WTC11 (cell line): ENCODE results near the gene C3orf18. TPM values are rescaled to one million over a fixed set of nuclear protein-coding genes. Genes with fewer than 3 reads are reported as not detected.

Experiments
- ATAC-seq: fragments of 200-7000 bp; cut with Tn5 transposase; 2 replicates; pipeline ENCODE4 v1.10.0; 2021; ENCODE audit warnings: mild to moderate bottlenecking, moderate library complexity
- CTCF ChIA-PET: fragments of 300-600 bp; sonication (Branson Sonifier 250); formaldehyde crosslinking; loops from one replicate; lab custom pipeline; 2021; ENCODE audit warnings: antibody characterized with exemption; lab: Charles Lee
- POLR2A ChIA-PET: fragments of 350-600 bp; sonication (Branson Sonifier 250); formaldehyde crosslinking; loops from one replicate; lab custom pipeline; 2021; ENCODE audit warnings: antibody characterized with exemption; lab: Charles Lee
- DNase-seq: peaks from one replicate; pipeline ENCODE4 v3.0.0; 2021; ENCODE audit warnings: low spot score
- H3K27ac Mint-ChIP-seq: 2 replicates; pipeline ENCODE4 v1.8.0; 2021; ENCODE audit warnings: mixed read lengths
- H3K27me3 Mint-ChIP-seq: 2 replicates; pipeline ENCODE4 v1.8.0; 2021; ENCODE audit warnings: low read depth, mild to moderate bottlenecking, moderate library complexity, mixed read lengths
- H3K36me3 Mint-ChIP-seq: 2 replicates; pipeline ENCODE4 v1.8.0; 2021; ENCODE audit warnings: mixed read lengths
- H3K4me1 Mint-ChIP-seq: 2 replicates; pipeline ENCODE4 v1.8.0; 2022; ENCODE audit warnings: mixed read lengths
- H3K4me3 Mint-ChIP-seq: 2 replicates; pipeline ENCODE4 v1.8.0; 2021; ENCODE audit warnings: mild to moderate bottlenecking, moderate library complexity, mixed read lengths
- H3K9me3 Mint-ChIP-seq: 2 replicates; pipeline ENCODE4 v1.8.0; 2021; ENCODE audit warnings: mixed read lengths
- CBFB ChIP-seq: sonication (generic); formaldehyde crosslinking; IDR thresholded peaks from 2 replicates; pipeline ENCODE4 v1.8.1; 2022; ENCODE audit warnings: mild to moderate bottlenecking, low read depth, missing genetic modification reagents
- CREB1 ChIP-seq: sonication (generic); formaldehyde crosslinking; IDR thresholded peaks from 2 replicates; pipeline ENCODE4 v1.8.0; 2023; ENCODE audit warnings: mild to moderate bottlenecking, missing genetic modification reagents
- ESRRA ChIP-seq: sonication (generic); formaldehyde crosslinking; IDR thresholded peaks from 2 replicates; pipeline ENCODE4 v1.8.1; 2022; ENCODE audit warnings: mild to moderate bottlenecking, missing genetic modification reagents, borderline replicate concordance
- GABPB1 ChIP-seq: sonication (generic); formaldehyde crosslinking; IDR thresholded peaks from 2 replicates; pipeline ENCODE4 v1.8.1; 2023; ENCODE audit warnings: mild to moderate bottlenecking, missing genetic modification reagents
- JAZF1 ChIP-seq: fragments of 250-450 bp; sonication (Bioruptor Pico); IDR thresholded peaks from 2 replicates; pipeline ENCODE4 v1.9.0; 2021; ENCODE audit warnings: moderate library complexity, mild to moderate bottlenecking, inconsistent platforms
- MXD4 ChIP-seq: fragments of 250-450 bp; sonication (Bioruptor Pico); IDR thresholded peaks from 2 replicates; pipeline ENCODE4 v1.8.0; 2021; ENCODE audit warnings: mild to moderate bottlenecking, moderate library complexity, borderline replicate concordance
- SMAD3 ChIP-seq: sonication (generic); formaldehyde crosslinking; IDR thresholded peaks from 2 replicates; pipeline ENCODE4 v1.8.0; 2022; ENCODE audit warnings: missing genetic modification reagents, mild to moderate bottlenecking, borderline replicate concordance
- TEAD1 ChIP-seq: sonication (generic); formaldehyde crosslinking; IDR thresholded peaks from 2 replicates; pipeline ENCODE4 v1.8.0; 2022; ENCODE audit warnings: mild to moderate bottlenecking, missing genetic modification reagents
- TEAD4 ChIP-seq: sonication (generic); formaldehyde crosslinking; IDR thresholded peaks from 2 replicates; pipeline ENCODE4 v1.8.0; 2022; ENCODE audit warnings: mild to moderate bottlenecking, missing genetic modification reagents
- ZBTB21 ChIP-seq: sonication (generic); formaldehyde crosslinking; IDR thresholded peaks from 2 replicates; pipeline ENCODE4 v1.8.1; 2023; ENCODE audit warnings: mild to moderate bottlenecking, missing genetic modification reagents, borderline replicate concordance
- ZNF219 ChIP-seq: sonication (generic); formaldehyde crosslinking; IDR thresholded peaks from 2 replicates; pipeline ENCODE4 v1.8.0; 2023; ENCODE audit warnings: missing genetic modification reagents, mild to moderate bottlenecking, borderline replicate concordance
- ZNF317 ChIP-seq: sonication (generic); formaldehyde crosslinking; IDR thresholded peaks from 2 replicates; pipeline ENCODE4 v1.8.1; 2023; ENCODE audit warnings: low read depth, mild to moderate bottlenecking, moderate library complexity, missing genetic modification reagents, borderline replicate concordance
- ZNF396 ChIP-seq: fragments of 250-450 bp; sonication (Bioruptor Pico); IDR thresholded peaks from 2 replicates; pipeline ENCODE4 v1.8.0; 2021; ENCODE audit warnings: mild to moderate bottlenecking, moderate library complexity, borderline replicate concordance
- ZNF416 ChIP-seq: fragments of 250-450 bp; sonication (Bioruptor Pico); IDR thresholded peaks from 2 replicates; pipeline ENCODE4 v1.9.0; 2021; ENCODE audit warnings: mild to moderate bottlenecking, inconsistent platforms
- total RNA-seq: library from RNA; stranded (reverse); gene quantifications from 3 replicates; pipeline ENCODE4 v1.2.3, GENCODE V29; 2021
- TF ChIP-seq, protein P1 (sequence below): fragments of 250-450 bp; sonication (Bioruptor Pico); IDR thresholded peaks from 2 replicates; pipeline ENCODE4 v1.9.0; 2021; ENCODE audit warnings: mild to moderate bottlenecking, borderline replicate concordance
- TF ChIP-seq, protein P2 (sequence below): sonication (generic); formaldehyde crosslinking; IDR thresholded peaks from 2 replicates; pipeline ENCODE4 v1.8.0; 2022; ENCODE audit warnings: mild to moderate bottlenecking, missing genetic modification reagents
- TF ChIP-seq, protein P3 (sequence below): fragments of 250-450 bp; sonication (Bioruptor Pico); conservative IDR thresholded peaks from 2 replicates; pipeline ENCODE4 v1.9.0; 2021; ENCODE audit warnings: mild to moderate bottlenecking
- TF ChIP-seq, protein P4 (sequence below): sonication (generic); formaldehyde crosslinking; IDR thresholded peaks from 2 replicates; pipeline ENCODE4 v1.8.0; 2023; ENCODE audit warnings: missing genetic modification reagents
- TF ChIP-seq, protein P5 (sequence below): sonication (generic); formaldehyde crosslinking; IDR thresholded peaks from 2 replicates; pipeline ENCODE4 v1.8.1; 2023; ENCODE audit warnings: mild to moderate bottlenecking, moderate library complexity, missing genetic modification reagents

C3orf18 gene
- total RNA-seq, 1 experiment from 2014 or later = 12.1 TPM

DNA sequence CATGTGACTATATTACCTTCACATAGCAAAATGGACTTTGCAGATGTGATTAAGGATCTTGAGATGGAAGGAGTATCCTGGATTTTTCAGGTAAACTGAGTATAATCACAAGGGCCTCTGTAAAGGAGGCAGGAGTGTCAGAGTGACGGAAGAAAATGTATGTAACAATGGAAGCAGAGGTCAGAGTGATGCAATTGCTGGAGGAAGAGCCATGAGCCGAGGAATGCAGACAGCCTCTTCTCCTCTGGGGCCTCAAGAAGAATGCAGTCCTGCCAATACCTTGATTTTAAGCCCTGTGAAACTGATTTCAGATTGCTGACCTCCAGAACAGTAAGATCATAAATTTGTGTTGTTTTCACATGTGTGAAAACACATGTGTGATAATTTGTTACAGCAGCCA, 16.8 kb upstream of the C3orf18 start:
- Mint-ChIP-seq H3K9me3 (no peaks in the 10 kb centered on the region), H3K4me3 (no peak overlapping the region)
- POLR2A ChIA-PET = no interaction called here
- TF ChIP-seq GABPB1 = peak; percentile 73
- TF ChIP-seq CREB1 = no peak
- TF ChIP-seq, protein P1, sequence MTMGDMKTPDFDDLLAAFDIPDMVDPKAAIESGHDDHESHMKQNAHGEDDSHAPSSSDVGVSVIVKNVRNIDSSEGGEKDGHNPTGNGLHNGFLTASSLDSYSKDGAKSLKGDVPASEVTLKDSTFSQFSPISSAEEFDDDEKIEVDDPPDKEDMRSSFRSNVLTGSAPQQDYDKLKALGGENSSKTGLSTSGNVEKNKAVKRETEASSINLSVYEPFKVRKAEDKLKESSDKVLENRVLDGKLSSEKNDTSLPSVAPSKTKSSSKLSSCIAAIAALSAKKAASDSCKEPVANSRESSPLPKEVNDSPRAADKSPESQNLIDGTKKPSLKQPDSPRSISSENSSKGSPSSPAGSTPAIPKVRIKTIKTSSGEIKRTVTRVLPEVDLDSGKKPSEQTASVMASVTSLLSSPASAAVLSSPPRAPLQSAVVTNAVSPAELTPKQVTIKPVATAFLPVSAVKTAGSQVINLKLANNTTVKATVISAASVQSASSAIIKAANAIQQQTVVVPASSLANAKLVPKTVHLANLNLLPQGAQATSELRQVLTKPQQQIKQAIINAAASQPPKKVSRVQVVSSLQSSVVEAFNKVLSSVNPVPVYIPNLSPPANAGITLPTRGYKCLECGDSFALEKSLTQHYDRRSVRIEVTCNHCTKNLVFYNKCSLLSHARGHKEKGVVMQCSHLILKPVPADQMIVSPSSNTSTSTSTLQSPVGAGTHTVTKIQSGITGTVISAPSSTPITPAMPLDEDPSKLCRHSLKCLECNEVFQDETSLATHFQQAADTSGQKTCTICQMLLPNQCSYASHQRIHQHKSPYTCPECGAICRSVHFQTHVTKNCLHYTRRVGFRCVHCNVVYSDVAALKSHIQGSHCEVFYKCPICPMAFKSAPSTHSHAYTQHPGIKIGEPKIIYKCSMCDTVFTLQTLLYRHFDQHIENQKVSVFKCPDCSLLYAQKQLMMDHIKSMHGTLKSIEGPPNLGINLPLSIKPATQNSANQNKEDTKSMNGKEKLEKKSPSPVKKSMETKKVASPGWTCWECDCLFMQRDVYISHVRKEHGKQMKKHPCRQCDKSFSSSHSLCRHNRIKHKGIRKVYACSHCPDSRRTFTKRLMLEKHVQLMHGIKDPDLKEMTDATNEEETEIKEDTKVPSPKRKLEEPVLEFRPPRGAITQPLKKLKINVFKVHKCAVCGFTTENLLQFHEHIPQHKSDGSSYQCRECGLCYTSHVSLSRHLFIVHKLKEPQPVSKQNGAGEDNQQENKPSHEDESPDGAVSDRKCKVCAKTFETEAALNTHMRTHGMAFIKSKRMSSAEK (CRISPR knock-in tag) = no peak
- TF ChIP-seq, all 79 proteins: peak for 1
- H3K36me3 Mint-ChIP-seq = no peaks in the 10 kb centered on the region
- DNase-seq (no peak), ATAC-seq (no peak)
- CTCF ChIA-PET = no interaction called here
- peak overlapping the region; percentile 10; the same call in 1 of the 2 replicates for H3K27ac Mint-ChIP-seq
- H3K27me3 Mint-ChIP-seq = peaks cover 3% of the 10 kb centered on the region; the same call in 1 of the 2 replicates
- no peaks in the 10 kb centered on the region for H3K4me1 Mint-ChIP-seq

DNA sequence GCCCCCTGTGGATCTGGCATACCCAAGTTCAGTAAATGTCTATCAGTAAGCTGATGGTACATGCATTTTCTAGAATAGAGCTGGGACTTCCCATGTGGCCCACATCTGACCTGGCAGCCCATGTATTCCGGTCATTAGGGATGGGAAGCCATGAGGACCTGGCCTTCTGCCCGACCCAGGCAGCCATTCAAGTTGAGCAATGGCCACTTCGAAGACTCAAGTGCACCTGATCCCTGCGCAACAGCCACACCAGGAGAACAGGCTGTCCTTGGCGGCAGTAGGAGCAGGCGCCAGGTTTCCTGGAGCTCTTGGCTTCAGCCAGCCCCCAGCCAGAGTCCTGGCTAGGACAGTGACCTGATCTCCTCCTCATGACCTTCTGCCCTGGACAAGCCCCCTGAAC, 16.4 kb upstream of the C3orf18 start:
- TF ChIP-seq, protein P2, sequence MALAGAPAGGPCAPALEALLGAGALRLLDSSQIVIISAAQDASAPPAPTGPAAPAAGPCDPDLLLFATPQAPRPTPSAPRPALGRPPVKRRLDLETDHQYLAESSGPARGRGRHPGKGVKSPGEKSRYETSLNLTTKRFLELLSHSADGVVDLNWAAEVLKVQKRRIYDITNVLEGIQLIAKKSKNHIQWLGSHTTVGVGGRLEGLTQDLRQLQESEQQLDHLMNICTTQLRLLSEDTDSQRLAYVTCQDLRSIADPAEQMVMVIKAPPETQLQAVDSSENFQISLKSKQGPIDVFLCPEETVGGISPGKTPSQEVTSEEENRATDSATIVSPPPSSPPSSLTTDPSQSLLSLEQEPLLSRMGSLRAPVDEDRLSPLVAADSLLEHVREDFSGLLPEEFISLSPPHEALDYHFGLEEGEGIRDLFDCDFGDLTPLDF (CRISPR knock-in tag) = no peak
- no peak for TF ChIP-seq ZNF396
- TF ChIP-seq ESRRA (CRISPR knock-in tag) = no peak
- no peak for TF ChIP-seq TEAD4 (CRISPR knock-in tag)
- TF ChIP-seq TEAD1 (CRISPR knock-in tag) = no peak
- TF ChIP-seq, protein P3, sequence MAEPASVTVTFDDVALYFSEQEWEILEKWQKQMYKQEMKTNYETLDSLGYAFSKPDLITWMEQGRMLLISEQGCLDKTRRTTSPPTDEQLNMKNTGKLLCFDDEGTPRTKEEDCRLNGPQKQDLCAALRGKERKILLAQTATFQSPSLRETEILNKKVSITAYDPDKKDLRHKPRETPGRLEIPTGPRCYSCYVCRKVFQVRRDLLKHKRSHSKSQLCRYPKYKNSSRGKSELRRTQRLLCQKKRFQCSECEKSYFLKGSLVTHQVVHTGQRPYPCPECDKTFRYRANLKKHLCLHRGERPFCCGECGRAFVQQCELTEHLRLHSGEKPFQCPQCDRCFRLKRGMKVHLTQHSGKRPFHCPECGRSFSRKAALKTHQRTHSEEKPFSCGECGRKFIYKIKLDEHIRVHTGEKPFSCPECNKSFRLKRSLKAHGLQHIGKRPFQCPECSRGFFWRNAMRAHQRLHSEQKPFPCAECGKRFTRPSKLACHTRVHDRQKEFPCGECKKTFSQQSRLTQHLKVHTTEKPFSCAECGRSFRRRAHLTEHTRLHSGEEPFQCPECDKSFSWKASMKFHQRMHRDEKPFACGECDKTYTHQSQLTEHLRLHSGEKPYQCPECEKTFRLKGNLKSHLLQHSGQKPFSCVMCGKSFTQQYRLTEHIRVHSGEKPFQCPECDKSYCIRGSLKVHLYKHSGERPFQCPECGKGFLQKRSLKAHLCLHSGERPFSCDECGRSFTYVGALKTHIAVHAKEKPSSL (CRISPR knock-in tag) = no peak
- TF ChIP-seq CBFB (CRISPR knock-in tag) = no peak
- TF ChIP-seq ZBTB21 (CRISPR knock-in tag) = no peak
- H3K9me3 Mint-ChIP-seq = no peaks in the 10 kb centered on the region
- DNase-seq (no peak), ATAC-seq (no peak)
- H3K4me3 Mint-ChIP-seq = no peak overlapping the region
- peak overlapping the region; percentile 10; the same call in 1 of the 2 replicates for H3K27ac Mint-ChIP-seq
- no peaks in the 10 kb centered on the region for H3K36me3 Mint-ChIP-seq
- no peaks in the 10 kb centered on the region for H3K4me1 Mint-ChIP-seq
- H3K27me3 Mint-ChIP-seq = peaks cover 3% of the 10 kb centered on the region; the same call in 1 of the 2 replicates
- POLR2A ChIA-PET = no interaction called here
- CTCF ChIA-PET = interaction anchor here (1.0 kb wide), 1 partner anchor 28 kb away, joined by 4 read pairs; the partner anchor contains the start of gene CISH

DNA sequence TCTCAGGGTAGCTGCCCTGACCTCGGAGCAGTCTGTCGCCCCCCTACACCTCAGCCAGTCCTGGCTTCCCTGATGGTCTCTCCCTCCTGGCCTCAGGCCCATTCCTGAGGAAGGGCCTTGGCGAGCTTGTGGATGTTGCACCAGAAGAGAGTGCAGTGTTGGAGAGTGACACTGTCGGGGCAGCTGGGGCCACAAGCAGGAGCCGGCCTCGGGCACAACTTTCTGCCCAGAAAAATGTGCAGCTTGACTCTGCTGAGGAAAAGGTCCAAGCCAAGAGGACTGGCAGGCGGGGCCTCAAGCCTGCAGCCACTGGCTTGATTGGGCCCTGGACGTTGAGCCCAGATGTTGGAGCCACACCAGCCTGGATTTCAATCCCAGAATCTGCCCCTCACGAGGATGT, 14.5 kb upstream of the C3orf18 start:
- ChIA-PET POLR2A (no interaction called here), CTCF (interaction anchor here (0.5 to 2.4 kb wide), 3 partner anchors 9 to 563 kb away, joined by 3 to 9 read pairs (median 5); partner anchors contain the start of gene CISH)
- ATAC-seq (no peak), DNase-seq (no peak)
- H3K4me1 Mint-ChIP-seq = no peaks in the 10 kb centered on the region
- no peaks in the 10 kb centered on the region for H3K36me3 Mint-ChIP-seq
- H3K9me3 Mint-ChIP-seq = no peaks in the 10 kb centered on the region
- H3K27me3 Mint-ChIP-seq = no peaks in the 10 kb centered on the region
- no peak overlapping the region for H3K4me3 Mint-ChIP-seq
- no peak overlapping the region; the same call in 1 of the 2 replicates for H3K27ac Mint-ChIP-seq
- TF ChIP-seq MXD4 (no peak), ZNF219 (CRISPR knock-in tag) (no peak), ZNF416 (CRISPR knock-in tag) (no peak), ZNF317 (CRISPR knock-in tag) (no peak), JAZF1 (no peak), SMAD3 (CRISPR knock-in tag) (no peak)
- TF ChIP-seq, protein P4, sequence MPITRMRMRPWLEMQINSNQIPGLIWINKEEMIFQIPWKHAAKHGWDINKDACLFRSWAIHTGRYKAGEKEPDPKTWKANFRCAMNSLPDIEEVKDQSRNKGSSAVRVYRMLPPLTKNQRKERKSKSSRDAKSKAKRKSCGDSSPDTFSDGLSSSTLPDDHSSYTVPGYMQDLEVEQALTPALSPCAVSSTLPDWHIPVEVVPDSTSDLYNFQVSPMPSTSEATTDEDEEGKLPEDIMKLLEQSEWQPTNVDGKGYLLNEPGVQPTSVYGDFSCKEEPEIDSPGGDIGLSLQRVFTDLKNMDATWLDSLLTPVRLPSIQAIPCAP (CRISPR knock-in tag) = no peak
- TF ChIP-seq, protein P5, sequence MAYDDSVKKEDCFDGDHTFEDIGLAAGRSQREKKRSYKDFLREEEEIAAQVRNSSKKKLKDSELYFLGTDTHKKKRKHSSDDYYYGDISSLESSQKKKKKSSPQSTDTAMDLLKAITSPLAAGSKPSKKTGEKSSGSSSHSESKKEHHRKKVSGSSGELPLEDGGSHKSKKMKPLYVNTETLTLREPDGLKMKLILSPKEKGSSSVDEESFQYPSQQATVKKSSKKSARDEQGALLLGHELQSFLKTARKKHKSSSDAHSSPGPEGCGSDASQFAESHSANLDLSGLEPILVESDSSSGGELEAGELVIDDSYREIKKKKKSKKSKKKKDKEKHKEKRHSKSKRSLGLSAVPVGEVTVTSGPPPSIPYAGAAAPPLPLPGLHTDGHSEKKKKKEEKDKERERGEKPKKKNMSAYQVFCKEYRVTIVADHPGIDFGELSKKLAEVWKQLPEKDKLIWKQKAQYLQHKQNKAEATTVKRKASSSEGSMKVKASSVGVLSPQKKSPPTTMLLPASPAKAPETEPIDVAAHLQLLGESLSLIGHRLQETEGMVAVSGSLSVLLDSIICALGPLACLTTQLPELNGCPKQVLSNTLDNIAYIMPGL (CRISPR knock-in tag) = no peak
